Small intestine (tissue), 7 donors: Measurements from ENCODE around the gene MAGEA11. TPM values are rescaled to one million over a fixed set of nuclear protein-coding genes. Genes with fewer than 3 reads are reported as not detected.
"Not testable (repeated sequence)": the region's sequence is repeated elsewhere in the genome, so short reads cannot be mapped to it uniquely, and the experiment has no call there.

Source experiments
- DNase-seq, 2 donors: peaks; one replicate each; pipeline versions ENCODE4 v3.0.0 to v3.0.0-alpha.2; 2013
- FAIRE-seq: peaks from 2 replicates; lab custom pipeline; 2012; peaks lifted over from hg19 to GRCh38; lab: Jason Lieb, UNC
- H3K27ac ChIP-seq, 3 donors: one replicate each; pipeline ENCODE4 v1.5.1; 2013; ENCODE audit warnings: low read length in 2 of 3, mild to moderate bottlenecking in 2 of 3, control low read depth in 1 of 3, inconsistent platforms in 1 of 3, low read depth in 1 of 3, moderate library complexity in 1 of 3
- H3K27me3 ChIP-seq, 3 donors: one replicate each; pipeline ENCODE4 v1.6.1; 2013; ENCODE audit warnings: low read length in 3 of 3, inconsistent platforms in 1 of 3; ENCODE audit not compliant: control insufficient read depth in 3 of 3, insufficient read depth in 3 of 3
- H3K36me3 ChIP-seq, 3 donors: one replicate each; pipeline ENCODE4 v1.6.1; 2013; ENCODE audit warnings: low read length in 3 of 3, inconsistent platforms in 1 of 3, low read depth in 1 of 3, mild to moderate bottlenecking in 1 of 3, moderate library complexity in 1 of 3; ENCODE audit not compliant: control insufficient read depth in 3 of 3, insufficient read depth in 2 of 3
- H3K4me1 ChIP-seq, 3 donors: one replicate each; pipeline ENCODE4 v1.6.1; 2013; ENCODE audit warnings: low read length in 2 of 3, inconsistent platforms in 1 of 3, low read depth in 1 of 3, mild to moderate bottlenecking in 1 of 3, moderate library complexity in 1 of 3; ENCODE audit not compliant: control insufficient read depth in 3 of 3, insufficient read depth in 2 of 3
- H3K4me3 ChIP-seq, 3 donors: one replicate each; pipeline ENCODE4 v1.5.1; 2013; ENCODE audit warnings: low read length in 3 of 3, control low read depth in 1 of 3, inconsistent platforms in 1 of 3, low read depth in 1 of 3, mild to moderate bottlenecking in 1 of 3, moderate library complexity in 1 of 3
- H3K9me3 ChIP-seq, 2 donors: one replicate each; pipeline ENCODE4 v1.6.1; 2013; ENCODE audit warnings: low read depth in 1 of 2, low read length in 1 of 2; ENCODE audit not compliant: control insufficient read depth in 2 of 2, insufficient read depth in 1 of 2
- WGBS, 3 donors: extraction: QIAGEN DNeasy Blood & Tissue Kit; methylation state at CpG; one replicate each; pipeline ENCODE4 v1.1.7; 2013; 5-methylcytosine and 5-hydroxymethylcytosine counted together
- polyA plus RNA-seq, 4 donors: library from polyadenylated mRNA; stranded (reverse) in 3 of 4; unstranded in 1 of 4; fragments of 200-250 nt in 3 of 4; fragments of 120-200 nt in 1 of 4; gene quantifications; one replicate each; pipeline versions ENCODE4 v1.2.1 to v1.2.3, GENCODE V29; 2013
- donor health status: healthy with polysubstance abuse.
- donor health status: control.
- donor health status: control.
- donor health status: Bipolar disorder and iron deficiency.
- donor health status: healthy.

MAGEA11 gene
- polyA plus RNA-seq, 4 donors: not detected

- DNase-seq (no peak), FAIRE-seq (no peak)
- Histone ChIP-seq H3K4me3 (no peak overlapping the region), H3K9me3 (no peaks in the 10 kb centered on the region), H3K27ac (no peak overlapping the region), H3K36me3 (no peaks in the 10 kb centered on the region), H3K4me1 (no peaks in the 10 kb centered on the region), H3K27me3 (no peaks in the 10 kb centered on the region)
- WGBS, 3 donors: 85 to 94% (median 91%) methylated on average over 7 of the region's 7 CpGs
These were observed 48.0 kb downstream of the MAGEA11 start for GRCh38 chrX:149759824-149760223.

- Histone ChIP-seq H3K4me3 (no peak overlapping the region), H3K27me3 (no peaks in the 10 kb centered on the region), H3K4me1 (no peaks in the 10 kb centered on the region), H3K9me3 (no peaks in the 10 kb centered on the region), H3K27ac (no peak overlapping the region), H3K36me3 (no peaks in the 10 kb centered on the region)
- no peak for FAIRE-seq
- no peak for DNase-seq
- 89 to 92% (median 92%) methylated on average over 3 of the region's 3 CpGs for WGBS, 3 donors
These were observed 49.1 kb downstream of the MAGEA11 start for GRCh38 chrX:149760965-149761364.

- not testable (repeated sequence) for H3K9me3 ChIP-seq, H3K27me3 ChIP-seq, DNase-seq, H3K4me1 ChIP-seq, H3K36me3 ChIP-seq, H3K27ac ChIP-seq, H3K4me3 ChIP-seq, FAIRE-seq
- 92 to 93% (median 93%) methylated on average over 9 to 22 of the region's 22 CpGs for WGBS, 3 donors
These were observed 50.2 kb downstream of the MAGEA11 start for GRCh38 chrX:149761858-149762674.

GRCh38 chrX:149762696-149763614 is 51.1 kb downstream of the MAGEA11 start:
- DNase-seq (no peak), FAIRE-seq (no peak)
- 50 to 79% (median 56%) methylated on average over 9 to 10 of the region's 11 CpGs for WGBS, 3 donors
- no peaks in the 10 kb centered on the region for H3K27me3 ChIP-seq
- no peak overlapping the region for H3K4me3 ChIP-seq
- H3K27ac ChIP-seq: no peak overlapping the region
- H3K36me3 ChIP-seq: no peaks in the 10 kb centered on the region
- H3K4me1 ChIP-seq: no peaks in the 10 kb centered on the region
- H3K9me3 ChIP-seq: no peaks in the 10 kb centered on the region

Other genes with a start within 250 kb of the MAGEA11 start
- 10 to 100 TPM; 21.7 to 41.1 (median 31.4) TPM for gene IDS, start 206.8 kb upstream of the MAGEA11 start, polyA plus RNA-seq
- 10 to 100 TPM; 18.2 to 30.6 (median 25.2) TPM for gene EOLA1, start 171.0 kb upstream of the MAGEA11 start, polyA plus RNA-seq
- not detected for gene HSFX3, start 162.1 kb upstream of the MAGEA11 start, polyA plus RNA-seq
- under 1 TPM in 1 of 4 donors, not detected in 3; 0.06 TPM for gene MAGEA9B, start 124.6 kb upstream of the MAGEA11 start, polyA plus RNA-seq
- 1 to 10 TPM in 1 of 4 donors, under 1 TPM in 2, not detected in 1; 0.21 to 1.6 (median 0.49) TPM for gene HSFX2, start 116.7 kb upstream of the MAGEA11 start, polyA plus RNA-seq
- 10 to 100 TPM in 2 of 4 donors, 1 to 10 TPM in 2; 5.4 to 32.1 (median 9.7) TPM for gene TMEM185A, start 80.3 kb upstream of the MAGEA11 start, polyA plus RNA-seq
- 1 to 10 TPM in 1 of 4 donors, under 1 TPM in 1, not detected in 2; 0.37 to 3.2 TPM for gene HSFX1, start 62.0 kb downstream of the MAGEA11 start, polyA plus RNA-seq
- gene MAGEA9, start 69.9 kb downstream of the MAGEA11 start, polyA plus RNA-seq: not detected
- under 1 TPM in 1 of 4 donors, not detected in 3; 0.10 TPM for gene MAGEA8, start 169.1 kb downstream of the MAGEA11 start, polyA plus RNA-seq
- under 1 TPM in 1 of 4 donors, not detected in 3; 0.06 TPM for gene HSFX4, start 217.5 kb downstream of the MAGEA11 start, polyA plus RNA-seq
- 10 to 100 TPM; 22.6 to 31.6 (median 25.2) TPM for gene EOLA2, start 226.4 kb downstream of the MAGEA11 start, polyA plus RNA-seq